Measurements from ENCODE around the gene U2SURP. TPM values are rescaled to one million over a fixed set of nuclear protein-coding genes. Genes with fewer than 3 reads are reported as not detected.
"Not testable (repeated sequence)": the region's sequence is repeated elsewhere in the genome, so short reads cannot be mapped to it uniquely, and the experiment has no call there.

U2SURP gene
- total RNA-seq, 2 donors from 2014 or later, result 59.4 to 70.2 TPM

GRCh38 chr3:143070977-143071551 lies 69.7 kb downstream of the U2SURP start:
- no peaks in the 10 kb centered on the region for H3K27me3 ChIP-seq
- H3K4me1 ChIP-seq, result no peaks in the 10 kb centered on the region
- TF ChIP-seq CTCF (IDR thresholded peaks at IDR 0.05), result no peak
- intact Hi-C loops (cut with DNase I), result no loop called here
- H3K36me3 ChIP-seq, result no peaks in the 10 kb centered on the region
- H3K4me3 ChIP-seq, result no peak overlapping the region
- H3K9ac ChIP-seq (ENCODE audit: low read depth in 2 of 2, low read length in 2 of 2), result no peak overlapping the region
- H3K27ac ChIP-seq, result no peak overlapping the region
- H3K9me3 ChIP-seq, result no peaks in the 10 kb centered on the region
- DNase-seq, result peak; percentile 30

- Histone ChIP-seq H3K4me1 (no peaks in the 10 kb centered on the region), H3K9ac (ENCODE audit: low read depth in 2 of 2, low read length in 2 of 2) (no peak overlapping the region), H3K4me3 (no peak overlapping the region), H3K27ac (no peak overlapping the region), H3K9me3 (no peaks in the 10 kb centered on the region), H3K27me3 (no peaks in the 10 kb centered on the region), H3K36me3 (no peaks in the 10 kb centered on the region)
- intact Hi-C loops (cut with DNase I), result no loop called here
- TF ChIP-seq CTCF (IDR thresholded peaks at IDR 0.05), result no peak
- no peak for DNase-seq
These were observed 70.4 kb downstream of the U2SURP start for GRCh38 chr3:143071776-143072175.

- DNase-seq, result peak; percentile 71
- intact Hi-C loops (cut with DNase I); H3K4me3 ChIP-seq; H3K9me3 ChIP-seq; H3K27me3 ChIP-seq; H3K9ac ChIP-seq (ENCODE audit: low read depth in 2 of 2, low read length in 2 of 2); H3K27ac ChIP-seq; H3K4me1 ChIP-seq; H3K36me3 ChIP-seq: not testable (repeated sequence)
These were observed 71.1 kb downstream of the U2SURP start for GRCh38 chr3:143072298-143073020.

GRCh38 chr3:143073541-143073940 lies 72.2 kb downstream of the U2SURP start:
- H3K4me3 ChIP-seq; DNase-seq; intact Hi-C loops (cut with DNase I); H3K27me3 ChIP-seq; H3K9me3 ChIP-seq; H3K27ac ChIP-seq; H3K9ac ChIP-seq (ENCODE audit: low read depth in 2 of 2, low read length in 2 of 2); H3K4me1 ChIP-seq; H3K36me3 ChIP-seq: not testable (repeated sequence)

GRCh38 chr3:143073983-143074382 lies 72.6 kb downstream of the U2SURP start:
- H3K4me1 ChIP-seq; H3K4me3 ChIP-seq; intact Hi-C loops (cut with DNase I); H3K9ac ChIP-seq (ENCODE audit: low read depth in 2 of 2, low read length in 2 of 2); H3K27me3 ChIP-seq; H3K9me3 ChIP-seq; H3K27ac ChIP-seq; H3K36me3 ChIP-seq; DNase-seq: not testable (repeated sequence)

- no peak for TF ChIP-seq CTCF (IDR thresholded peaks at IDR 0.05)
- DNase-seq, result no peak
- no peak overlapping the region for H3K27ac ChIP-seq
- H3K27me3 ChIP-seq, result no peaks in the 10 kb centered on the region
- no peaks in the 10 kb centered on the region for H3K36me3 ChIP-seq
- no peak overlapping the region for H3K9ac ChIP-seq (ENCODE audit: low read depth in 2 of 2, low read length in 2 of 2)
- no peak overlapping the region for H3K4me3 ChIP-seq
- H3K9me3 ChIP-seq, result no peaks in the 10 kb centered on the region
- H3K4me1 ChIP-seq, result no peaks in the 10 kb centered on the region
- intact Hi-C loops (cut with DNase I), result no loop called here
These were observed 77.5 kb downstream of the U2SURP start for GRCh38 chr3:143078883-143079282.

GRCh38 chr3:143080196-143080595 lies 78.8 kb downstream of the U2SURP start:
- Histone ChIP-seq H3K27ac (no peak overlapping the region), H3K4me1 (no peaks in the 10 kb centered on the region), H3K27me3 (no peaks in the 10 kb centered on the region), H3K36me3 (no peaks in the 10 kb centered on the region), H3K9ac (ENCODE audit: low read depth in 2 of 2, low read length in 2 of 2) (no peak overlapping the region), H3K9me3 (no peaks in the 10 kb centered on the region), H3K4me3 (no peak overlapping the region)
- DNase-seq, result no peak
- intact Hi-C loops (cut with DNase I), result no loop called here
- TF ChIP-seq CTCF (IDR thresholded peaks at IDR 0.05), result no peak
